ENCODE measurements around the gene CDCP1.
"Not testable (repeated sequence)": the region's sequence is repeated elsewhere in the genome, so short reads cannot be mapped to it uniquely, and the experiment has no call there.

Gene CDCP1

GRCh38 chr3:45056608-45057301 is 89.4 kb downstream of the CDCP1 start:
- Histone ChIP-seq H3K27ac (ENCODE audit: low read length) (no peak overlapping the region), H3K27me3 (ENCODE audit: insufficient read depth, low read length) (peaks cover 80% of the 10 kb centered on the region), H3K36me3 (ENCODE audit: insufficient read depth, low read depth, low read length) (no peaks in the 10 kb centered on the region), H3K4me3 (ENCODE audit: low read length) (no peak overlapping the region), H3K9me3 (ENCODE audit: insufficient read depth, low read depth, low read length) (no peaks in the 10 kb centered on the region), H3K4me1 (ENCODE audit: insufficient read depth, low read length) (peaks cover 9% of the 10 kb centered on the region), H3K9ac (ENCODE audit: low read depth, low read length) (no peak overlapping the region)

DNA sequence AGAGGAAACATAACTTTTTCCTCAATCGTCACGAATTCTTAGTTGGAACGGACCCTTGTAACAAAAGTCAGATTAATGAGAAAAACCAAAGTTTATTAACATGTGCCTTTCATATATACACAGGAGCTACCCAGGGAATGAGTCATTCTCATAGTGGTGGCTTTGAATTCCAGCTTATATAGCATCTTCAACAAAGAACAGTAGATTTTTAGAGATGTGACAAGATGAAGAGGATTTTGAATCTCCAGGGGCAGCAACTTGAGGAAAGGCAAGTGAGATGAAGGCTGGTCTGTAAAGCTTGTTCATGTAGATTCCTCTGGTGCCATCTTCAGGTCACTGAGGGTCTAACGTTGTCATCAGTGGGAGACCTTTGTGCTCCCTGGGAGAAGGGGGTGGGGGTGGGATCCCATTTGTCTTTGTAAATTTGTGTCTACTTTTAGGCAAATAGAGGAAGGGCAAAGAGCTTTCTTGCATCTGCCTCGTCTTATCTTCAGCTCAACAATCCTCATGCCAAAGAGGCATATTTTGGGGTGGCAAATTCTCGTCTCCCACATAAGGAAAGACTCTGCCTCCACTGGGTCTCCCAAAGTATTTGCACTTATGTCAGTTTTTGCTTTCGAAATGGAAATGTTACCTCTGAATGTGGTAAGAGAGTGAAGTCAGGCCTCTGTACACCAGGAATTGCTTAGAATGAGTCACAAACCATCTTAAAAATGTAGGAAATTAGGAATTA is 90.6 kb downstream of the CDCP1 start:
- no peak overlapping the region for H3K27ac ChIP-seq (ENCODE audit: low read length)
- peaks cover 75% of the 10 kb centered on the region for H3K27me3 ChIP-seq (ENCODE audit: insufficient read depth, low read length)
- H3K9ac ChIP-seq (ENCODE audit: low read depth, low read length) = no peak overlapping the region
- H3K36me3 ChIP-seq (ENCODE audit: insufficient read depth, low read depth, low read length) = no peaks in the 10 kb centered on the region
- peaks cover 6% of the 10 kb centered on the region for H3K4me1 ChIP-seq (ENCODE audit: insufficient read depth, low read length)
- no peaks in the 10 kb centered on the region for H3K9me3 ChIP-seq (ENCODE audit: insufficient read depth, low read depth, low read length)
- no peak overlapping the region for H3K4me3 ChIP-seq (ENCODE audit: low read length)

DNA sequence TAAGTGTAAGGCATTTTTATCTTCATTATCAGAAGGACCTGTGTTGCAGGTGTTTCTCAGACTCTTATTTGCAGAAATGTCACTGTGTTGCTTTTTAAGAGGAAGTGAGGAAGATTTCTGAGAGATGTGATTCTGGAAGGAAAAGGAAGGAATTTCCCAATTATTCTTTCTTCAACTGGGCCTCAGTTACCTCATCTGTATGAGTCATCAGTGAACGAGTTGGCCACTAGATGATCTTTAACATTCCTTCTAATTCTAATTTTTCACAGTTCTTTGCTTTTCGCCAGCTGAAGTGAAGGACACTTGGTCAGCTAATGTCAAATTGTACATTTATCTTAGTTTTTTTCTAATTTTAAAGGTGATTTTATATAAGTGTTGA is 91.2 kb downstream of the CDCP1 start:
- Histone ChIP-seq H3K4me1 (ENCODE audit: insufficient read depth, low read length) (peaks cover 2% of the 10 kb centered on the region), H3K4me3 (ENCODE audit: low read length) (no peak overlapping the region), H3K9ac (ENCODE audit: low read depth, low read length) (no peak overlapping the region), H3K9me3 (ENCODE audit: insufficient read depth, low read depth, low read length) (no peaks in the 10 kb centered on the region), H3K36me3 (ENCODE audit: insufficient read depth, low read depth, low read length) (no peaks in the 10 kb centered on the region), H3K27ac (ENCODE audit: low read length) (no peak overlapping the region), H3K27me3 (ENCODE audit: insufficient read depth, low read length) (peaks cover 76% of the 10 kb centered on the region)

- no peaks in the 10 kb centered on the region; the same call in 1 of the 2 replicates for H3K4me1 ChIP-seq (ENCODE audit: insufficient read depth, low read length)
Observed at GRCh38 chr3:45054196-45054857, 91.9 kb downstream of the CDCP1 start.

GRCh38 chr3:45053805-45054195 is 92.4 kb downstream of the CDCP1 start:
- not testable (repeated sequence) for H3K9me3 ChIP-seq (ENCODE audit: insufficient read depth, low read depth, low read length); H3K9ac ChIP-seq (ENCODE audit: low read depth, low read length); H3K36me3 ChIP-seq (ENCODE audit: insufficient read depth, low read depth, low read length); H3K4me3 ChIP-seq (ENCODE audit: low read length); H3K27ac ChIP-seq (ENCODE audit: low read length); H3K4me1 ChIP-seq (ENCODE audit: insufficient read depth, low read length)
- H3K27me3 ChIP-seq (ENCODE audit: insufficient read depth, low read length) = peaks cover 71% of the 10 kb centered on the region

More at GRCh38 chr3:45054196-45054857, 91.9 kb downstream of the CDCP1 start:
- H3K27ac ChIP-seq (ENCODE audit: low read length) = no peak overlapping the region
- peaks cover 72% of the 10 kb centered on the region for H3K27me3 ChIP-seq (ENCODE audit: insufficient read depth, low read length)
- no peaks in the 10 kb centered on the region for H3K9me3 ChIP-seq (ENCODE audit: insufficient read depth, low read depth, low read length)
- no peaks in the 10 kb centered on the region for H3K36me3 ChIP-seq (ENCODE audit: insufficient read depth, low read depth, low read length)
- no peak overlapping the region for H3K9ac ChIP-seq (ENCODE audit: low read depth, low read length)
- no peak overlapping the region for H3K4me3 ChIP-seq (ENCODE audit: low read length)

DNA sequence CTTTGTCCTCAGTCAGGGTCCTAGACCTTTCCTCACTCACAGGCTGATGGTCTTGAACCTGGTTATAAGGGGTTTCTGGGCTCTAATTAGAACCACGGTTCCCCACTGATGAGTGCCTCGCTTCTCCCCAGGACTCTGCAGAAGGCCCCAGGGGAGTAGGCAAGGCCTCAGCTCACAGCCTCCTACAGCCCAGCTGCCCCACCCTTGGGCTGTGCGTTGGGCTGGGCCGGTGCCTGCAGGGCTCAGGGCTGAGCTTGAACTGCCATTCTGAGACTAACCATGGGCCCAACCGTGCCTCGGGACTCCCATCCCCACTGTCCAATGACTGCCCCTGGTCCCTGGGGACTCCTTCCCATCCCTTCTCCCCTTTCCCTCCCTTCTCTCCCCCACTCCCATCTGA is 94.5 kb downstream of the CDCP1 start:
- Histone ChIP-seq H3K9ac (ENCODE audit: low read depth, low read length) (no peak overlapping the region), H3K27me3 (ENCODE audit: insufficient read depth, low read length) (peaks cover 55% of the 10 kb centered on the region), H3K4me3 (ENCODE audit: low read length) (no peak overlapping the region), H3K36me3 (ENCODE audit: insufficient read depth, low read depth, low read length) (no peaks in the 10 kb centered on the region), H3K4me1 (ENCODE audit: insufficient read depth, low read length) (no peaks in the 10 kb centered on the region; the same call in 1 of the 2 replicates), H3K9me3 (ENCODE audit: insufficient read depth, low read depth, low read length) (no peaks in the 10 kb centered on the region), H3K27ac (ENCODE audit: low read length) (no peak overlapping the region)

DNA sequence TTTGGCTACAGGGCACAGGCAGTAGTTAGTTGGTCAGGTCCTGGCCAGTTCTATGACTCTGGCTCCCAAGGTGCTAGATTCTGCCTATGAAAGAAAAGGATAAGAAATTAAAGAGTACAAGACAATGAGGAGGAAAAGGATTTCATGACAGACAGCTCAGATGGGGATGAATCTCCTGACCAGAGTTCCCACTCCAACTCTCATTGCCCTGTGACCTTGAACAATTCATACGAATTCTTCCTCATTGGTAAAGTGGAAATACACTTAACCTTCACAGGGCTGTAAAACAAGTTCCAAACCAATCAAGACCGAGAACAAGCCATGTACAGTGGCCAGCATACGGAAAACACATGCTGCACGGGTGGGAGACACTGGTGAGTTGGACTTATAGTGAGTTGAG is 96.4 kb downstream of the CDCP1 start:
- no peaks in the 10 kb centered on the region for H3K36me3 ChIP-seq (ENCODE audit: insufficient read depth, low read depth, low read length)
- H3K9ac ChIP-seq (ENCODE audit: low read depth, low read length) = no peak overlapping the region
- no peaks in the 10 kb centered on the region for H3K4me1 ChIP-seq (ENCODE audit: insufficient read depth, low read length)
- no peak overlapping the region for H3K4me3 ChIP-seq (ENCODE audit: low read length)
- H3K9me3 ChIP-seq (ENCODE audit: insufficient read depth, low read depth, low read length) = no peaks in the 10 kb centered on the region
- H3K27ac ChIP-seq (ENCODE audit: low read length) = no peak overlapping the region
- peaks cover 37% of the 10 kb centered on the region for H3K27me3 ChIP-seq (ENCODE audit: insufficient read depth, low read length)

DNA sequence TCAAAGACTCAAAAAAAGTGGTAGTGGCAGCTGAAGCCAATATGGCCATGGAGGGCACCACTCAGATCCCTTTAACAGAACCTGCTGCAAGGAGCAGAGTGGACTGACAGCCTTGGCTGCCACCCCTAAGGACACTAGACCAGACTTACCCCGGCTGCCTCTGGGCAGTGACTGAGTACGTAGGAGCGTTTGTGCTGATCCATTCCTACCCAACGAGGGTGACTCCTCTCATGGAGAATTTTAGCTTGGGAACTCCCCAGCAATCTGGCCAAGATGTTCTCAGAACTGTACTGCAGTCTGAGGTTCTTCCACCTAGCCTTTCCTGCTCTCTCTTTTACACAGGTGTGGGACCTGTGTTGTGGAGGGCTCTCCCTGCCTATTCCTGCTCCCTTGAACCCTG is 97.9 kb downstream of the CDCP1 start:
- no peak overlapping the region for H3K4me3 ChIP-seq (ENCODE audit: low read length)
- H3K9ac ChIP-seq (ENCODE audit: low read depth, low read length) = no peak overlapping the region; the same call in 1 of the 2 replicates
- no peaks in the 10 kb centered on the region for H3K9me3 ChIP-seq (ENCODE audit: insufficient read depth, low read depth, low read length)
- H3K27me3 ChIP-seq (ENCODE audit: insufficient read depth, low read length) = peaks cover 28% of the 10 kb centered on the region
- no peaks in the 10 kb centered on the region for H3K36me3 ChIP-seq (ENCODE audit: insufficient read depth, low read depth, low read length)
- H3K4me1 ChIP-seq (ENCODE audit: insufficient read depth, low read length) = 0 out of 2 replicates have a peak, but pooled peaks cover 4% of the 10 kb centered on the region
- H3K27ac ChIP-seq (ENCODE audit: low read length) = no peak overlapping the region

- Histone ChIP-seq H3K27ac (ENCODE audit: low read length) (no peak overlapping the region), H3K9me3 (ENCODE audit: insufficient read depth, low read depth, low read length) (no peaks in the 10 kb centered on the region), H3K4me1 (ENCODE audit: insufficient read depth, low read length) (0 out of 2 replicates have a peak, but pooled peaks cover 4% of the 10 kb centered on the region), H3K27me3 (ENCODE audit: insufficient read depth, low read length) (peaks cover 5% of the 10 kb centered on the region; the same call in 1 of the 2 replicates), H3K36me3 (ENCODE audit: insufficient read depth, low read depth, low read length) (no peaks in the 10 kb centered on the region), H3K4me3 (ENCODE audit: low read length) (no peak overlapping the region), H3K9ac (ENCODE audit: low read depth, low read length) (no peak overlapping the region)
Observed at GRCh38 chr3:45043728-45044299, 102.4 kb downstream of the CDCP1 start.

DNA sequence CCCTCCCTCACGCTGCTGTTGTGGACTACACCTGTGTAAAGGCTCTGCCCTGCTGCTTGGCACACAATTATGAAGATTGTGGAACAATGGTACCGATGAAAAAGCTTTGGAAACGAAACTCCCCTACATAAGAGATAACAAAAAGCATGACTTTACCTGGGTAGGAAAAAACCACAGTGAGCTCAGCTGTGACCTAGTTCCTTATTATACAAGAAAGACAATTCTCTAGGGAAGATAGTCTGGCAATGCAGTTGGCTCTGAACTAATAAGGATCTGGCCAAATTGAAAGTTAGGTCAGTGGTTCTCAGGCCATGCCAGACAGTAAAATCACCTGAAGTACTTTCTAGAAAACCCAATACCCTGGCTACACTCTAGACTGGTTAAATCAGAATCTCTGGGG is 104.0 kb downstream of the CDCP1 start:
- Histone ChIP-seq H3K36me3 (ENCODE audit: insufficient read depth, low read depth, low read length) (no peaks in the 10 kb centered on the region), H3K4me3 (ENCODE audit: low read length) (no peak overlapping the region), H3K4me1 (ENCODE audit: insufficient read depth, low read length) (peaks cover 10% of the 10 kb centered on the region; the same call in 1 of the 2 replicates), H3K9ac (ENCODE audit: low read depth, low read length) (no peak overlapping the region), H3K27me3 (ENCODE audit: insufficient read depth, low read length) (peaks cover 4% of the 10 kb centered on the region), H3K9me3 (ENCODE audit: insufficient read depth, low read depth, low read length) (no peaks in the 10 kb centered on the region), H3K27ac (ENCODE audit: low read length) (no peak overlapping the region)

- peaks cover 10% of the 10 kb centered on the region; the same call in 1 of the 2 replicates for H3K4me1 ChIP-seq (ENCODE audit: insufficient read depth, low read length)
- H3K27me3 ChIP-seq (ENCODE audit: insufficient read depth, low read length) = peaks cover 9% of the 10 kb centered on the region
- H3K9me3 ChIP-seq (ENCODE audit: insufficient read depth, low read depth, low read length) = no peaks in the 10 kb centered on the region
- H3K4me3 ChIP-seq (ENCODE audit: low read length) = no peak overlapping the region
- no peak overlapping the region for H3K27ac ChIP-seq (ENCODE audit: low read length)
- H3K9ac ChIP-seq (ENCODE audit: low read depth, low read length) = no peak overlapping the region
- H3K36me3 ChIP-seq (ENCODE audit: insufficient read depth, low read depth, low read length) = no peaks in the 10 kb centered on the region
Observed at GRCh38 chr3:45041666-45042065, 104.5 kb downstream of the CDCP1 start.

All from iPS-20b (cell line).